HG02642 (cell line): ENCODE data around the gene KCNN3.

ENCODE experiments used
- ATAC-seq: cut with Tn5 transposase; IDR thresholded peaks from one replicate; pipeline ENCODE4 v1.9.1; 2021; ENCODE audit warnings: mild to moderate bottlenecking; ENCODE audit not compliant: unreplicated experiment, poor library complexity

Gene KCNN3

GRCh38 chr1:154801234-154802011 lies 68.7 kb downstream of the KCNN3 start:
- no peak for ATAC-seq

- ATAC-seq = no peak
Measured at GRCh38 chr1:154799188-154799587, 70.9 kb downstream of the KCNN3 start.

DNA sequence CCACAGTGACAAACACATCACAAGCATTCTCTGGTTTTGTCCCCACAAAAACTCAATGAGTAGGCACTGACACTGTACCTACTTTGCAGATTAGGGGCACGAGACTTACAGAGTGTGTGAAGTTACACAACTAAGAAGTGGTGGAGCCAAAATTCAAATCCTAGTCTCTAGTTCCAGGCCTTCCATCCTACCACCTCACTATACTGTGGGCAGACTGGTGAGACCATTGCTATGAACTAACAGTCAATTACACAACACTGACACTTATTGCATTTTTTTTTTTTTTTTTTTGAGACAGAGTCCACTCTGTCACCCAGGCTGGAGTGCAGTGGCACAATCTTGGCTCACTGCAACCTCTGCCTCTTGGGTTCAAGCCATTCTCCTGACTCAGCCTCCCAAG lies 71.4 kb downstream of the KCNN3 start:
- no peak for ATAC-seq

- ATAC-seq = no peak
Measured at GRCh38 chr1:154797175-154797574, 72.9 kb downstream of the KCNN3 start.

- no peak for ATAC-seq
Measured at GRCh38 chr1:154796303-154796892, 73.7 kb downstream of the KCNN3 start.

DNA sequence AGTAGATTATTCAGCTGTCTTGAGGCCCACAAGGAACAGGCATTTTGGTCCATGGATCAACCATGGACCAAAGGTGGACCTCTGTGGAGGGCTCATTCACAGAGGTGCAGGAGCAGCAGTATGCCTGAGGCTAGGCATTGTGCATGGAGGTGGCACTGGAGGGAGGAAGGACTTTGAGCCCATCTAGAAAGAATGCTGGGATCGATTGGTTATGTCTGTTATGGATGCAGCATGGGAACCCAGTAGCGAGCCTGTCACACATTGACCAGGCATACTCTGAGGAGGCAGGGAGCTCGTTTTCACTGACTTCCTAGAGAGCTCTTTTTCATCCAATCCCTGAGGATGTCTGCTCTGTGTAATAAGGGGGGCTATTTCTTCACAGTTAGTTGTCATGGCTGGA lies 75.5 kb downstream of the KCNN3 start:
- ATAC-seq = no peak

DNA sequence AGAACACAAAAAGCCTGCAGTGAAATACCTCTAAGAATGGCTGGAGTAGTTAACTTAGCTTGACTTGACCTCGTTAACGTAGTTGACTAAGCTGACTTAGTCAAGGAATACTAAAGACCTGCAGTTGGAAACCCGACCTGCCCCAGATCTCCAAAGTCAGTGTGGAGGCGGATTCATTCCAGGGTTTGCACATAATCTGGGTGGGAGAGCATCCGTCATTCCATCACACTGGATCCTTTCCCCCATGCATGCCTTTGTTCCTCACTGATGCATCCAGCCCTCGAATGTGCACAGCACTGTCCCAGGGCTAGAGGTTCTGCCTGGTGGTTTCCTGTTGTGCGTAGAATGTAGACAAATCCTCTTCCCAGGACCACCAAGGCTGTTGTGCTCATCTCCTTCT lies 76.4 kb downstream of the KCNN3 start:
- no peak for ATAC-seq

- no peak for ATAC-seq
Measured at GRCh38 chr1:154792899-154793298, 77.2 kb downstream of the KCNN3 start.

- ATAC-seq = peak; percentile 86
Measured at GRCh38 chr1:154791292-154792166, 78.6 kb downstream of the KCNN3 start.

- no peak for ATAC-seq
Measured at GRCh38 chr1:154788886-154789285, 81.2 kb downstream of the KCNN3 start.

- no peak for ATAC-seq
Measured at GRCh38 chr1:154788110-154788870, 81.8 kb downstream of the KCNN3 start.

DNA sequence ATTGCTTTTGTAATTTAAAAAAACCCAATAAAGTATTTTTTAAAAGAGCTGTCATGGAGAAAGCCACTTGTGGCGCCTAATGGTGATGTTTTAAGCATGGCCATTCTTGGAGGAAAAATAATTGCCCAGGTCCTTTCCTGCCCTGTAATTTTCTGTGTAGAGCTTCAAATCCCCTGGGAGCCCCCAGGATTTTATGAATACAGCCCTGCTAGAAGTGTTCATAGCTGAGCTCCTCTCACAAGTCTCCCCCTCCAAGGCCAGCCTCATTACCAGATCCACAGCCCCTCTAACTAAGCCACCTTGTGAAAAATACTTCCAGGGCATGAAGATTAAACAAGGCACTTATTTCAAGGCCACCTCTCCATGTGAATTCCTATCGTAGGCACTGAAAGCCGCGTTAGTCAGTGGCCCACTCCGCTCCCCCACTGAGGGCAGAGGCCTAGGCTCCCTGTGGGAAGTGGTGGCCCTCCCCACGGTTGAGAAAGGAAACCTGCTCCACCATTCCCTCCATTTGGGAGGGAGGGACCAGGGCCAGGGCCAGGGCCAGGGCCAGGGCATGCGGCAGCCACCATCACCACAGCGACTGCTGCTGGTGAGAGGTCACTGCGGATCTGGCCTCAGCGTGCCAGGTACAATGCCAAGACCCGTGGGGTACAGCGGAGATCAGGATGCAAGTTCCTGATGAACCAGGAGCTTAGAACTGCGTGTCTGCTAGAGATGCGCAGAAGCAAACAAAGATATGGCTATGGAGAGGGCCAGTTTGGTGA lies 83.1 kb downstream of the KCNN3 start:
- ATAC-seq = no peak

DNA sequence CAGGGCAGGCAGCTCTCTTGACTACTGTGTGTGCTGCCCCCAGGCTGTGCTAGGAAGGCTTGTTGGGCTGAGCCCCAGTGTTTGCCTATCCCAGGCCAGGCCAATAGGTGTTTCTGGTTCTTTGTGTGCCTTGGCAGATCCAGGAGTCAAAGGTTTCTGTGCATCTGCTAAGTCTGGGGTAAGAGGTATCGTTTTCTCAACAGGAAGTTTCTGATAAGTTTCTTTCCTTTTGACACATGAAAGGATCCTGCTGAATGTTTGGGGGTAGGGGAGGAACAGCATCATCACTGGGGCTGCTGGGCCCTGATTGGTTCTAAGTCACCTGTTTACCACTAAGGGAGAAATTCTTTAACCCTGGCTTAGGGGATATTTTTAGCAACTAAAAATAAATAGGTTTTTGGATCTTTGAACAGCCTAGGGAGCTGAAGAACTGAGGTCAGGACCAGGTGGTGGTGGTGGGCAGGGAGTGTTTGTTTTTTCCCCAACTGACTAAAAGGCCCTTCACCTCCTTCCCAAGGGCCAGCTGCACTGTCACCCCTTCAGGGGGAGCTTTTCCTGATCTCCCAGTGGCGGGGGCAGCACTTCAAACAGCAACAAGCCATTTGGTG lies 85.1 kb downstream of the KCNN3 start:
- ATAC-seq = peak; percentile 65

- no peak for ATAC-seq
Measured at GRCh38 chr1:154784416-154784815, 85.7 kb downstream of the KCNN3 start.

- no peak for ATAC-seq
Measured at GRCh38 chr1:154783976-154784375, 86.1 kb downstream of the KCNN3 start.

- no peak for ATAC-seq
Measured at GRCh38 chr1:154780541-154780940, 89.5 kb downstream of the KCNN3 start.

DNA sequence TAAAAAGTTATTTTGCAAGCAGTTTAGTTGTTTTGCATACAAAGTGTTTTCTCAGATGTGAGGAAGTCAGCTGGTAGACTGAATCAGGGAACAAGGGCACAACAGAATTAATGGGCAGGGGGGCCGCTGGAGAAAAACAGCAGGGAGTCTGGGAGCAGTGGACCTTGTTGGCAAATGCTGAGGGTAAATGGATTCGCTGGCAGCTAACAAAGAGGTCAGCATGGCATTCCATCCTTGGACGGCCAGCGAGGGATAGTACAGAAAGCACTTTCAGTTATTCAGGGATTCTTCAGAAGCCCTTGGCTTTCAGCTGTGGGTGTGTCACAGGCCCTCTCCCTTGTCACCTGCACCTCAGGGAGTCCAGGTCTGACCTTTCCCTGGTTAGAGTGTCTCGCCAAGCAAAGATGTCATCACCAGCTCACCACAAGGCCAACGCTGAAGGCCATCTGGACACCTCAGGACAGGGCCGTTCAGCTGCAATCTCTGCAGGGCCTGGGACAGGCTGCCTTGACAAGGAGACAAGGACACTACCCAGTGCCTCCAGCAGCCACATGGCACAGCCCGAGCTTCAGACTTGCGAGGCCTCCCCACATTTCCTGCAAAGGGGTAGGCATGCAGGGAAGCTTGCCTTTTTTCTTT lies 90.4 kb downstream of the KCNN3 start:
- ATAC-seq = no peak

DNA sequence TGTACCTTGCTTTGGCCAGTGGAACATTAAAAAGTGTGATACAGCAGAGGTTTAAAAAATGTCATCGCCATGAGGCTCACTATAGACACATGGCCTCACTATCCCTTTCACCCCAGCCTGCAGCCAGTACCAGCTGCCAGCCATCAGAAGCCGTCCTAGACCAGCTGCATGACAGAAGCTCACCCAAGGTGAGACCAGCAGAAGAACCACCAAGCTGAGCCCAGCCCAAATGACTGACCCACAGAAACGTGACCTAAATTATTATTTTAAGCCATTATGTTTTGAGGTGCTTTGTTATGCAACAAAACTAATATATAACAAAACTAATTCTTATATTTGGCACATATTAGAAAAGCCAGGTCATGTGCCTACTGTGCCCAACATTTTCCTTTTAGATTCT lies 91.1 kb downstream of the KCNN3 start:
- no peak for ATAC-seq

GRCh38 chr1:154778275-154778674 lies 91.8 kb downstream of the KCNN3 start:
- no peak for ATAC-seq
